Small intestine (tissue), 7 donors: ENCODE results near the gene PPP6R2. TPM values are rescaled to one million over a fixed set of nuclear protein-coding genes. Genes with fewer than 3 reads are reported as not detected.

Experiments used
- DNase-seq, 2 donors: peaks; one replicate each; pipeline versions ENCODE4 v3.0.0 to v3.0.0-alpha.2; 2013
- FAIRE-seq: peaks from 2 replicates; lab custom pipeline; 2012; peaks lifted over from hg19 to GRCh38; lab: Jason Lieb, UNC
- H3K27ac ChIP-seq, 3 donors: one replicate each; pipeline ENCODE4 v1.5.1; 2013; ENCODE audit warnings: low read length in 2 of 3, mild to moderate bottlenecking in 2 of 3, control low read depth in 1 of 3, inconsistent platforms in 1 of 3, low read depth in 1 of 3, moderate library complexity in 1 of 3
- H3K27me3 ChIP-seq, 3 donors: one replicate each; pipeline ENCODE4 v1.6.1; 2013; ENCODE audit warnings: low read length in 3 of 3, inconsistent platforms in 1 of 3; ENCODE audit not compliant: control insufficient read depth in 3 of 3, insufficient read depth in 3 of 3
- H3K36me3 ChIP-seq, 3 donors: one replicate each; pipeline ENCODE4 v1.6.1; 2013; ENCODE audit warnings: low read length in 3 of 3, inconsistent platforms in 1 of 3, low read depth in 1 of 3, mild to moderate bottlenecking in 1 of 3, moderate library complexity in 1 of 3; ENCODE audit not compliant: control insufficient read depth in 3 of 3, insufficient read depth in 2 of 3
- H3K4me1 ChIP-seq, 3 donors: one replicate each; pipeline ENCODE4 v1.6.1; 2013; ENCODE audit warnings: low read length in 2 of 3, inconsistent platforms in 1 of 3, low read depth in 1 of 3, mild to moderate bottlenecking in 1 of 3, moderate library complexity in 1 of 3; ENCODE audit not compliant: control insufficient read depth in 3 of 3, insufficient read depth in 2 of 3
- H3K4me3 ChIP-seq, 3 donors: one replicate each; pipeline ENCODE4 v1.5.1; 2013; ENCODE audit warnings: low read length in 3 of 3, control low read depth in 1 of 3, inconsistent platforms in 1 of 3, low read depth in 1 of 3, mild to moderate bottlenecking in 1 of 3, moderate library complexity in 1 of 3
- H3K9me3 ChIP-seq, 2 donors: one replicate each; pipeline ENCODE4 v1.6.1; 2013; ENCODE audit warnings: low read depth in 1 of 2, low read length in 1 of 2; ENCODE audit not compliant: control insufficient read depth in 2 of 2, insufficient read depth in 1 of 2
- WGBS, 3 donors: extraction: QIAGEN DNeasy Blood & Tissue Kit; methylation state at CpG; one replicate each; pipeline ENCODE4 v1.1.7; 2013; 5-methylcytosine and 5-hydroxymethylcytosine counted together
- polyA plus RNA-seq, 4 donors: library from polyadenylated mRNA; stranded (reverse) in 3 of 4; unstranded in 1 of 4; fragments of 200-250 nt in 3 of 4; fragments of 120-200 nt in 1 of 4; gene quantifications; one replicate each; pipeline versions ENCODE4 v1.2.1 to v1.2.3, GENCODE V29; 2013
- donor health status: healthy with polysubstance abuse.
- donor health status: control.
- donor health status: control.
- donor health status: Bipolar disorder and iron deficiency.
- donor health status: healthy.

The PPP6R2 gene
- polyA plus RNA-seq, 4 donors, result 28.6 to 41.2 (median 38.8) TPM

DNA sequence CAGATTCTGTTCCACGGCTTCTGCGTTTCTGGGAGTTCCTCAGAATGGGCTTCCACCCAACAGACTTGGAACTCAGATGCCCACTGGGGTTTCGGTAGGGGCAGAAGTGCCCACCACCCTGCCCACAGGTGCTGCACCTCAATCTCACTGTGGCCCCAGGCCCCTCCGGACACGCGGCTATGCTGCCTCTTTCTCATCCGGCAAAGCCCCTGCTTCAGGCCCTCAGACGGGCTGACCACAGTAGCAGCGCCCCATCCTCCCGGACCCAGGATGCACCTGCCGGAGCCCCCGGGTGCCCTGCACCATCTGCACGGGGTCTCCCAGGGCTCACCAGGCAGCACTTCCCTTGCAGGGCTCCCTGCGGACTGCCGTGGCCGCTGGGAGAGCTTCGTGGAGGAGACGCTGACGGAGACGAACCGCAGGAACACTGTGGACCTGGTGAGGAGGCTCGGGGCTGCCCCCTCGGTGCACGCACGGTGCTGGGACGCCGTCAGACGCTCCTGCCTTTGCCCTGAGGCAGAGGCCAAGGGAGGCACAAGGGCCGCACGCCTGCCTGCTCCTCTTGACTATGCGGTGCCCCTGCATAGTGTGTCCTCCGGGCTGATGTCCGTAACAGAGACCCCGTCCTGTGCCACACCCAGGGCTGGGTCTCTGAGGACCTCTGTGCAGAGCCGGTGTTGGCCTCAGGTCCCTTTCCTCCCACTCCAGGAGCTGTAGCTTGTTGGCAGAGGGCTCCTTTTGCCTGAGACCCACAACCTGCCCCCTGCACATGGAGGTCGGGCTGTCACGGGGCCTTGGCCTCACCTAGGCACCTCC, 93.1 kb downstream of the PPP6R2 start:
- 92 to 96% (median 92%) methylated on average over 33 to 37 of the region's 37 CpGs for WGBS, 3 donors
- no peak for DNase-seq
- Histone ChIP-seq H3K4me3 (no peak overlapping the region), H3K36me3 (peaks cover 21 to 85% (median 29%) of the 10 kb centered on the region in 3 donors), H3K4me1 (no peaks in the 10 kb centered on the region), H3K9me3 (no peaks in the 10 kb centered on the region), H3K27ac (no peak overlapping the region), H3K27me3 (no peaks in the 10 kb centered on the region)
- no peak for FAIRE-seq

- DNase-seq (no peak), FAIRE-seq (no peak)
- Histone ChIP-seq H3K9me3 (no peaks in the 10 kb centered on the region), H3K4me1 (no peaks in the 10 kb centered on the region), H3K36me3 (peaks cover 17 to 85% (median 25%) of the 10 kb centered on the region in 3 donors), H3K4me3 (no peak overlapping the region), H3K27ac (no peak overlapping the region), H3K27me3 (no peaks in the 10 kb centered on the region)
- 85 to 90% (median 87%) methylated on average over 20 to 25 of the region's 25 CpGs for WGBS, 3 donors
Observed at GRCh38 chr22:50436841-50437341, 93.8 kb downstream of the PPP6R2 start.

DNA sequence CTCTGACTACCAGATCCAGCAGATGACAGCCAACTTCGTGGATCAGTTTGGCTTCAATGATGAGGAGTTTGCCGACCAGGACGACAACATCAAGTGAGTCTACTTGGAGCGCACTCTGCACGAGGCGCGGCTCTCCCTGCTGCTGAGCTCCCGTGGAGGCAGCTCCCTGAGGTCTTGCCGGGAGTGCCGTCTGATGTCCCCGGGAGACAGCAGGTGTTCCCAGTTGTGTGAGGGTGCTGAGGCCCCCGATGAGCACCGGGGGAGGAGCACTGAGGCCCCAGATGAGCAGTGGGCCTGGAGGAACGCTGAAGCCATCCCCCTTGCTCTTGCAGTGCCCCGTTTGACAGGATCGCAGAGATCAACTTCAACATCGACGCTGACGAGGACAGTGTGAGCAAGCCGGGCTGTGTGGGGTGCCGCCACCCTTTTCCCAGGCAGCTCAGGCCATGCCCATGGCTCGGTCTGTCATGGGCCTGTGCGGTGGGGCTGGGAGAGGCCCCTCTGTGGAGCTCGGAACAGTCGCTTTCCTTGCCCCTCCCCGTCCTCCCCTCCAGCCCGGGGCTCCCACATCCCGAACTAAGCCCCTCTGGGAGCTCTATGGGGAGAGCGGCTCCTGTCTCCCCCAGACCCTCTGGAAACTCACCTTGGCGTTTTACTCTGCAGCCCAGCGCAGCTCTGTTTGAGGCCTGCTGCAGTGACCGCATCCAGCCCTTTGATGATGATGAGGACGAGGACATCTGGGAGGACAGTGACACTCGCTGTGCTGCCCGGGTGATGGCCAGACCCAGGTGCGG, 94.6 kb downstream of the PPP6R2 start:
- peaks cover 15 to 82% (median 17%) of the 10 kb centered on the region in 3 donors for H3K36me3 ChIP-seq
- H3K4me1 ChIP-seq, result no peaks in the 10 kb centered on the region
- DNase-seq, result no peak
- H3K27ac ChIP-seq, result no peak overlapping the region
- no peaks in the 10 kb centered on the region for H3K9me3 ChIP-seq
- H3K27me3 ChIP-seq, result no peaks in the 10 kb centered on the region
- no peak for FAIRE-seq
- H3K4me3 ChIP-seq, result no peak overlapping the region
- WGBS, 3 donors, result 87 to 89% (median 88%) methylated on average over 35 to 36 of the region's 36 CpGs

DNA sequence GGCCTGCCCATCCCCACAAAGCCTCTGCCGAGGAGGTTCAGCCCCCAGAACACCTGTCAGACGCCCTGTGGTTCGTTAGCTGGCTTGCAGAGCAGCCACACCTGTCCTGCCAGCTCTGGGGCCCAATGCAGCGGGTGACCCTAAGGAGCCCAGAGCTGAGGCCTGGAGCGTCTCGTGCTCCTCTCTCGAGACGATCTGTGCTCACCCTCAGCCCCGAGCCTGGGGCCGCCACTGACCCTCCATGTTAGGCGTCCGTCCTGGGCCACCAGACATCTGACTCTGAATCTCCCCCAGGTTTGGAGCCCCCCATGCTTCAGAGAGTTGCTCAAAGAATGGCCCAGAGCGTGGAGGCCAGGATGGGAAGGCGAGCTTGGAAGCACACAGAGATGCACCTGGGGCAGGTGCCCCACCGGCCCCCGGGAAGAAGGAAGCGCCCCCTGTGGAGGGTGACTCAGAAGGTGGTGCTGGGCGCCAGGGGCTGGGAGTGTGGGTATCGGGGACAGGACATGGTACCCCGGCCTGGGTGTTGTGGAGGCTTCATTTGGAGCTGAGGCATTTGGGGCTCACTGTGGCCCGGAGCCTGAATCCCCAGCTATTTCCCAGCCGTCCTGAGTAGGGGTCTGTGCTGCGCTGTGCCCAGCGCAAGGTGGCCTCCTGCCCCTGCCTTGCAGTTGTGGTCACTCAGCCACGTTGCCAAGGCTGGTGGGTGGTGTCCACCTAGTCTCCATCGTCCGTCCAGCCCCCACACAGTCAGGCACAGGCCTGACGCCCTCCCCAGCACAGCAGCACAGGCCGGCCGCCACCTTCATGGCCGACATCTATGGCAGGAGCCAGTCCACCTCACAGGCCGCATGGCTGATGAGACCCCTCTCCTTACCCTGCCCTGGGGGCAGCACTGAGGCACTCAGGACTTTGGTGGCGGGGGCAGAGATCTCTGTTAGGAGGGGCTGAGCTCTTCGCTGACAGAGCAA, 95.5 kb downstream of the PPP6R2 start:
- FAIRE-seq, result no peak
- Histone ChIP-seq H3K36me3 (peaks cover 15 to 85% (median 16%) of the 10 kb centered on the region in 3 donors), H3K27ac (no peak overlapping the region), H3K9me3 (no peaks in the 10 kb centered on the region), H3K27me3 (no peaks in the 10 kb centered on the region), H3K4me3 (no peak overlapping the region), H3K4me1 (no peaks in the 10 kb centered on the region)
- DNase-seq, result no peak
- WGBS, 3 donors, result 88% methylated on average over 30 to 34 of the region's 34 CpGs

- FAIRE-seq (no peak), DNase-seq (no peak)
- Histone ChIP-seq H3K9me3 (no peaks in the 10 kb centered on the region), H3K27me3 (no peaks in the 10 kb centered on the region), H3K27ac (no peak overlapping the region), H3K36me3 (peaks cover 15 to 92% (median 16%) of the 10 kb centered on the region in 3 donors), H3K4me1 (no peaks in the 10 kb centered on the region), H3K4me3 (no peak overlapping the region)
- WGBS, 3 donors, result 82 to 89% (median 88%) methylated on average over 16 to 17 of the region's 17 CpGs
Observed at GRCh38 chr22:50439314-50439870, 96.3 kb downstream of the PPP6R2 start.

DNA sequence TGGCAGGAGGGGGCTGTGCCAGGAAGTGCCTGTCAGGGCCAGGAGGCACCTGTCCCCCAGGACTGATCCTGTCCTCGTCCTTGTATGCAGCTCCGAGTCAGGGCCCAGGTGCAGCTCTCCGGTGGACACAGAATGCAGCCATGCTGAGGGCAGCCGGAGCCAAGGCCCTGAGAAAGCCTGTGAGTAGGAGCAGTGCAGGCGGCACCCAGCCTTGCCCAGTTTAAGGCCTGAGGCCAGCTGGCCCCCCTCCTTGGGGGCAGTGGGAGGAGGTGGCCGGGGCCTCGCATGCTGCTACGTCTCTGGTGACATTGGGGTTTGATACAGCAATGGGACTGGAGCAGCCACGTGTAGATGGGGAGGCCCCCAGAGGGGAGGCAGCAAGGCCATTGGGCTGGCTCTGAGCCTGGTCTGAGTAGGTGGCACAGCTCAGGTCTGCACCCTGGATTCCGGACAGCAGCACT, 96.8 kb downstream of the PPP6R2 start:
- no peak for FAIRE-seq
- no peak overlapping the region for H3K4me3 ChIP-seq
- H3K9me3 ChIP-seq, result no peaks in the 10 kb centered on the region
- H3K4me1 ChIP-seq, result peaks cover 0 to 4% (median 0%) of the 10 kb centered on the region in 3 donors
- H3K27ac ChIP-seq, result no peak overlapping the region
- peaks cover 15 to 94% (median 16%) of the 10 kb centered on the region in 3 donors for H3K36me3 ChIP-seq
- no peak for DNase-seq
- no peaks in the 10 kb centered on the region for H3K27me3 ChIP-seq
- WGBS, 3 donors, result 79 to 82% (median 82%) methylated on average over 10 of the region's 10 CpGs

DNA sequence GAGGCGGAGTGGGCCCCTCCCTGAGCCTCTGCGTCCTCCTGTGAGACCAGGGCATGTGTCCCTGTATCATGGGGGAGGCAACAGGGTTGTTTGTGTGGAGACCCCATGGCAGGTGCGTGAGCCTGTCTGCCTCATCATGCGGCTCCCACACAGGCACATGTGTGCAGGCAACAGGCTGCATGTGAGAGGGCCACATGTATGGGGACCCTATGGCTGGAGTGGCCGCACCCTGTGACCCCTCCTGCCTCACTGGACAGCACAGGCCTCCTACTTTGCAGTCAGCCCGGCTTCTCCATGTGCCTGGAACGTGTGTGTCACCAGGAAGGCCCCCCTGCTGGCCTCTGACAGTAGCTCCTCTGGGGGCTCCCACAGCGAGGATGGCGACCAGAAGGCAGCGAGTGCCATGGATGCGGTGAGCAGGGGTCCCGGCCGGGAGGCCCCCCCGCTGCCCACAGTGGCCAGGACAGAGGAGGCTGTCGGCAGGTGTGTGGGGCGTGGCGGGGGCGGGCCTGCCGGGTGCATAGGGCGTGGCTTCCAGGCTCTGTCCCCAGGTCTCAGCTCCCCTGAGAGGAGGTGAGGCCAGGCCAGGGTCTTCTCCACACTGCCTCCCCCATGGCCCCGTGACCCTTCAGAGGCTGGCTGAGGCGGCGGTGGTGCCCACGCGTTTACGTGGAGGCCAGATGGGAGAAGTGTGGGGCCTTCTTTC, 97.6 kb downstream of the PPP6R2 start:
- Histone ChIP-seq H3K4me1 (peaks cover 0 to 9% (median 0%) of the 10 kb centered on the region in 3 donors), H3K27ac (no peak overlapping the region), H3K9me3 (no peaks in the 10 kb centered on the region), H3K4me3 (no peak overlapping the region), H3K27me3 (no peaks in the 10 kb centered on the region), H3K36me3 (peaks cover 12 to 94% (median 16%) of the 10 kb centered on the region in 3 donors)
- DNase-seq (no peak), FAIRE-seq (no peak)
- 70 to 84% (median 78%) methylated on average over 20 to 26 of the region's 26 CpGs for WGBS, 3 donors
